GM12878 (cell line): ENCODE measurements around the gene GOLGA7B. TPM values are rescaled to one million over a fixed set of nuclear protein-coding genes. Genes with fewer than 3 reads are reported as not detected.

Source experiments
- ATAC-seq: fragments of 200-7000 bp; cut with Tn5 transposase; 3 replicates; pipeline ENCODE4 v1.9.1; 2020; ENCODE audit warnings: mild to moderate bottlenecking, moderate library complexity
- BruUV-seq: library from RNA; stranded (reverse); fragments of 400-500 nt; replicated peaks from 2 replicates; lab custom pipeline; 2021; lab: Mats Ljungman, UMichigan
- CTCF ChIA-PET: fragments of 300-600 bp; sonication (Branson Sonifier 250); formaldehyde crosslinking; extraction: SDS; loops from one replicate; lab custom pipeline; 2021; ENCODE audit warnings: inconsistent platforms; lab: Yijun Ruan, JAX
- POLR2A ChIA-PET: fragments of 350-600 bp; formaldehyde crosslinking; extraction: SDS; loops from one replicate; lab custom pipeline; 2021; ENCODE audit warnings: inconsistent platforms; lab: Charles Lee
- RAD21 ChIA-PET: fragments of 300-600 bp; sonication (Branson Sonifier 250); formaldehyde crosslinking; loops from one replicate; lab custom pipeline; 2023; ENCODE audit warnings: antibody characterized with exemption; ENCODE audit not compliant: unreplicated experiment; lab: Charles Lee
- SMC1A ChIA-PET: fragments of 300-600 bp; sonication (Branson Sonifier 250); formaldehyde crosslinking; loops from one replicate; lab custom pipeline; 2023; ENCODE audit not compliant: unreplicated experiment, uncharacterized antibody; lab: Charles Lee
- DNase-seq: peaks from one replicate; pipeline ENCODE4 v3.0.0-alpha.2; 2011; ENCODE audit warnings: low read depth, low spot score
- FAIRE-seq: peaks from 3 replicates; lab custom pipeline; 2011; peaks lifted over from hg19 to GRCh38; lab: Jason Lieb, UNC
- H2AFZ ChIP-seq: 2 replicates; pipeline ENCODE4 v1.6.0; 2011; ENCODE audit warnings: low read depth, low read length, control low read depth; ENCODE audit not compliant: control insufficient read depth
- H3K27ac ChIP-seq: 2 replicates; pipeline ENCODE4 v1.5.1; 2011; ENCODE audit warnings: control low read depth; ENCODE audit not compliant: control insufficient read depth, insufficient read depth
- H3K27me3 ChIP-seq, 2 experiments: replicated peaks in 1 of 2; 2 replicates each; pipeline versions ENCODE4 v1.6.0 to v1.6.1; 2011; ENCODE audit warnings: low read length in 1 of 2; ENCODE audit not compliant: control insufficient read depth in 2 of 2, insufficient read depth in 2 of 2
- H3K36me3 ChIP-seq, 2 experiments: 2 replicates each; pipeline ENCODE4 v1.5.1; 2011; ENCODE audit warnings: low read length in 1 of 2; ENCODE audit not compliant: control insufficient read depth in 2 of 2, insufficient read depth in 2 of 2
- H3K4me1 ChIP-seq: 2 replicates; pipeline ENCODE4 v1.6.1; 2011; ENCODE audit warnings: mild to moderate bottlenecking, low read length, moderate library complexity, mixed read lengths; ENCODE audit not compliant: control insufficient read depth, insufficient read depth
- H3K4me2 ChIP-seq: 2 replicates; pipeline ENCODE4 v1.6.0; 2011; ENCODE audit warnings: control low read depth; ENCODE audit not compliant: control insufficient read depth, insufficient read depth
- H3K4me3 ChIP-seq: fragments of 200-600 bp; sonication (generic); 2 replicates; pipeline ENCODE4 v1.5.1; 2016
- H3K79me2 ChIP-seq: 2 replicates; pipeline ENCODE4 v1.6.0; 2011; ENCODE audit warnings: low read length; ENCODE audit not compliant: control insufficient read depth, insufficient read depth
- H3K9ac ChIP-seq: 2 replicates; pipeline ENCODE4 v1.8.0; 2011; ENCODE audit warnings: low read length, control low read depth, mixed read lengths; ENCODE audit not compliant: control insufficient read depth, insufficient read depth
- H3K9me3 ChIP-seq: replicated peaks from 3 replicates; pipeline ENCODE4 v1.5.1; 2011; ENCODE audit warnings: mild to moderate bottlenecking, low read length; ENCODE audit not compliant: control insufficient read depth, insufficient read depth
- H4K20me1 ChIP-seq: 2 replicates; pipeline ENCODE4 v1.6.0; 2011; ENCODE audit not compliant: control insufficient read depth, insufficient read depth
- BHLHE40 ChIP-seq, 2 experiments: fragments of 450-650 bp in 1 of 2; IDR thresholded peaks; 2 replicates each; pipeline ENCODE4 v1.6.1; 2011 to 2017; ENCODE audit warnings: low read depth in 2 of 2, borderline replicate concordance in 1 of 2, improper control_type of control experiment in 1 of 2, low read length in 1 of 2, mild to moderate bottlenecking in 1 of 2
- CREM ChIP-seq: IDR thresholded peaks from 2 replicates; pipeline ENCODE4 v1.6.1; 2014; ENCODE audit warnings: antibody characterized with exemption, low read depth
- ETV6 ChIP-seq, 2 experiments: fragments of 450-650 bp in 1 of 2; IDR thresholded peaks in 1 of 2; conservative IDR thresholded peaks in 1 of 2; 2 replicates each; pipeline ENCODE4 v1.6.1; 2014; ENCODE audit warnings: antibody characterized with exemption in 1 of 2, borderline replicate concordance in 1 of 2, low read depth in 1 of 2, mild to moderate bottlenecking in 1 of 2, moderate library complexity in 1 of 2
- FOXK2 ChIP-seq: fragments of 450-650 bp; IDR thresholded peaks from 2 replicates; pipeline ENCODE4 v1.6.1; 2017; ENCODE audit warnings: mild to moderate bottlenecking, moderate library complexity
- LARP7 ChIP-seq: fragments of 450-650 bp; IDR thresholded peaks from 2 replicates; pipeline ENCODE4 v1.6.1; 2017; ENCODE audit warnings: mild to moderate bottlenecking
- MTA2 ChIP-seq: fragments of 450-650 bp; IDR thresholded peaks from 2 replicates; pipeline ENCODE4 v1.6.1; 2016; ENCODE audit warnings: low read depth, mild to moderate bottlenecking, moderate library complexity
- MXI1 ChIP-seq: fragments of 150-350 bp; IDR thresholded peaks from 2 replicates; pipeline ENCODE4 v1.6.1; 2011; ENCODE audit warnings: low read depth, mild to moderate bottlenecking, inconsistent platforms, low read length, improper control_type of control experiment
- POU2F2 ChIP-seq: IDR thresholded peaks from 3 replicates; pipeline ENCODE4 v1.6.1; 2011; ENCODE audit warnings: low read depth, mild to moderate bottlenecking, low read length, borderline replicate concordance
- RUNX3 ChIP-seq: IDR thresholded peaks from 2 replicates; pipeline ENCODE4 v1.6.1; 2012; ENCODE audit warnings: low read length, inconsistent platforms
- SMARCA5 ChIP-seq: fragments of 450-650 bp; IDR thresholded peaks from 2 replicates; pipeline ENCODE4 v1.6.1; 2017; ENCODE audit warnings: mild to moderate bottlenecking
- SP1 ChIP-seq: IDR thresholded peaks from one replicate; pipeline ENCODE4 v1.6.1; 2011; ENCODE audit warnings: low read depth, low read length
- SREBF1 ChIP-seq: IDR thresholded peaks from 2 replicates; pipeline ENCODE4 v1.6.1; 2012; ENCODE audit warnings: mild to moderate bottlenecking, low read length
- SRF ChIP-seq, 2 experiments: IDR thresholded peaks; 2 replicates each; pipeline ENCODE4 v1.6.1; 2011; ENCODE audit warnings: low read depth in 2 of 2, low read length in 2 of 2, mild to moderate bottlenecking in 1 of 2, moderate library complexity in 1 of 2
- TAF1 ChIP-seq: IDR thresholded peaks from 2 replicates; pipeline ENCODE4 v1.6.1; 2011; ENCODE audit warnings: mild to moderate bottlenecking, low read depth, low read length, borderline replicate concordance
- YBX1 ChIP-seq: fragments of 450-650 bp; IDR thresholded peaks from 2 replicates; pipeline ENCODE4 v1.6.1; 2016; ENCODE audit warnings: antibody characterized with exemption
- ZZZ3 ChIP-seq: IDR thresholded peaks from 2 replicates; pipeline ENCODE4 v1.6.1; 2011; ENCODE audit warnings: low read depth; ENCODE audit not compliant: control insufficient read depth, insufficient read length
- WGBS: methylation state at CpG from one replicate; pipeline ENCODE4 v1.1.6; 2016; ENCODE audit warnings: low lambda C conversion rate; ENCODE audit not compliant: insufficient replicate concordance, insufficient coverage; ENCODE audit errors: missing lambda C conversion rate; 5-methylcytosine and 5-hydroxymethylcytosine counted together
- in situ Hi-C: fragments of 300-500 bp; cut with MboI; formaldehyde crosslinking; loops from 9 replicates; pipeline ENCODE4 v1.14.3; 2018; ENCODE audit warnings: mixed read lengths
- intact Hi-C: fragments of 100-400 bp; cut with micrococcal nuclease; formaldehyde crosslinking; loops from one replicate; pipeline ENCODE4 v1.14.2; 2022; ENCODE audit not compliant: unreplicated experiment
- polyA plus RNA-seq, 11 experiments: library from polyadenylated mRNA; depleted of rRNA in 4 of 11; unstranded in 6 of 11; stranded (reverse) in 5 of 11; fragments of >200 nt; fragmentation: Nextera tagmentation in 4 of 11; fragmentation: Illumina TruSeq in 1 of 11; extraction: Ambion mirVana in 4 of 11; extraction: Trizol in 1 of 11; gene quantifications; 1 replicate in 1 of 11; 2 replicates in 10 of 11; pipeline versions ENCODE4 v1.2.1 to v1.2.3, GENCODE V29; 2011 to 2016; ENCODE audit warnings: inconsistent platforms in 2 of 11, missing spikeins in 2 of 11, low read depth in 1 of 11
- total RNA-seq, 4 experiments: library from RNA; depleted of rRNA in 3 of 4; stranded (reverse); fragments of >200 nt in 3 of 4; fragmentation: Illumina TruSeq in 1 of 4; extraction: Trizol in 1 of 4; gene quantifications; 2 replicates each; pipeline versions ENCODE4 v1.2.1 to v1.2.3, GENCODE V29; 2013 to 2021
- TF ChIP-seq, protein P1 (sequence below), 3 experiments: IDR thresholded peaks in 2 of 3; conservative IDR thresholded peaks in 1 of 3; 2 replicates each; pipeline ENCODE4 v1.5.1; 2011; ENCODE audit warnings: low read depth in 3 of 3, low read length in 3 of 3, mild to moderate bottlenecking in 3 of 3, control low read depth in 2 of 3, moderate library complexity in 2 of 3, inconsistent platforms in 1 of 3, mixed read lengths in 1 of 3; ENCODE audit not compliant: control insufficient read depth in 2 of 3, insufficient read depth in 1 of 3; ENCODE audit errors: extremely low read depth in 1 of 3
- TF ChIP-seq, protein P2 (sequence below): IDR thresholded peaks from 2 replicates; pipeline ENCODE4 v1.6.1; 2011; ENCODE audit warnings: borderline replicate concordance, low read depth, mild to moderate bottlenecking, moderate library complexity, mixed read lengths, low read length; ENCODE audit not compliant: insufficient read depth; ENCODE audit errors: extremely low read length

Gene GOLGA7B
- total and polyA plus RNA-seq, 10 of the 15 experiments (the other 5 are each of a cell fraction or from before 2014, with no cell fraction given): 0.01 to 0.02 (median 0.01) TPM; not detected in 7

DNA sequence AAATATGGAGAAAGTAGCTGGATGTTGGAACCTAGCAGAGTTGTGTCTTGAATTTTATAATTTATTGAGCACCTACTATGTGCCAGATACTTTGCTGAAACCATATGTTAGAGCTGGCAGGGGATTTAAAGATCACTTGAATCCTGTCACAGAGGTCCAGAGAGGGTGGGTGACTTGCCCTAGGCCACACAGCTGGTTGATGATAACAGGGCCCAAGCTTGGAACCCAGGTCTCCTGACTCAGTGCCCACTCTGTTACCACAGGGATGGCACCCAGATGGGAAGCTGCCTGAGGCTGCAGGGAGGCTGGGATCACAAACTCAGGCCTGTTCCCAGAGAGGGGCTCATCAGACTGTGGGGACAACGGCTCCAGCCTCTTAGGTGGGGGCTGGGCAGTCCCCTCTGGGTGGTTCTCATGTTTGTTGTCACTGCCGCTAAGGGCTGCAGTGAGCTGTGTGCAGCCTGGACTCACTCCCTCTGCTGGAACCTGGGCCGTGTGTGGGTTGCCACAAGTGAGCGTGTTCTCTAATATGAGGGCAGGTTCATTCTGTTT, 18.6 kb downstream of the GOLGA7B start (continued):
- TF ChIP-seq ZZZ3: no peak
- TF ChIP-seq SREBF1: no peak
- no peak for TF ChIP-seq POU2F2
- no peak for TF ChIP-seq LARP7
- no peak for TF ChIP-seq ETV6 (conservative IDR thresholded peaks at IDR 0.05 in 1 of 2, IDR thresholded peaks at IDR 0.05 in 1 of 2; ENCODE audit: borderline replicate concordance in 1 of 2, low read depth in 1 of 2)
- no peak for TF ChIP-seq YBX1
- TF ChIP-seq FOXK2: no peak

DNA sequence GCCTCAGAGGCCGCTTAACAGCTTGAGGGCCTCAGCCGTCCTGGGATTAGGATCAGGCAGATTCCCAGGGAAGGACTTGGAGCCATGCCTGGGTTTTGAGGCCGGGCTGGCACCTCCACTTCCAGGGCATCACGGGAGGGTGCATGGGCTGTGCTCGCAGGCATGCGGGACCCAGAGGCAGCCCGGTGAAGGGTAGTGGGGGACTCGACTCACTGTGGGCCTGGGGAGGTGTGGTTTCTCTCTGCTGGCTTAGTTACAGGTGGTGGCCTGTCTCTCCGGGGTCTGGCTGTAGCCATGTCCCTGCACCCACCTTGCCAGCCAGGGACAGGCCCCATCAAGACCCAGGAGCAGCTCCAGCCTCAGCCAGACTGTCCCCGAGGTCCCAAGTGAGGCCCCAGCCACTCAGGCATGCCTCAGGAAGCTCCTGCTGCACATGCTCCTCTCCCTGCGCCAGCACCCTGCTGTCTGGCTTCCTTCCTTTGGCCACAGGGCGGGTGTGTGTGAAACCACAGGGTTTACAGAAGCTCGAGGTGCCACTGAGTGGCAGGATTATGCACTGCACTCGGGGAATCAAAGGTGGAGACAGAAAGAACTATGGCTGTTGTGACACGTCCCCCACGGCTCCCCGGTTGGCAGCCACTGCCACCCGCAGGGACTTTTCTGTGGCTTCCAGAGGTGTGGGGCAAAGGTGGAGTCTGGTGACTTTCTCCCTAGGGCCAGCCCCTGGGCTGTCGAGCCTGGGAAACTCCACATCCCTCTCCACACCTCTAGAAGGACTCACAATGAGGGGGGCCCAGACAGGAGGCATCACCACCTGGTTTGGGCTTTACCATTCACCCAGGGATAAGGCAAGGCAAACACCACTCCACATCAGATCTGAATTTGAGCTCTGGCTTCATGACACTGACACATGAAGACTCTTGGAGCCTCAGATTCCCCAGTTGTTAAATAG, 19.7 kb downstream of the GOLGA7B start:
- CTCF ChIA-PET: interaction anchor here (0.6 to 3.8 kb wide), 14 partner anchors 8 to 168 kb away, joined by 3 to 42 read pairs (median 4); no protein-coding TSS in a partner anchor
- SMC1A ChIA-PET: interaction anchor here (0.9 to 1.4 kb wide), 2 partner anchors 68 to 78 kb away, joined by 3 read pairs; no protein-coding TSS in a partner anchor
- peak overlapping the region; percentile 71 for H2AFZ ChIP-seq
- TF ChIP-seq MXI1 (no peak), RUNX3 (peak; percentile 55), SMARCA5 (no peak), SP1 (no peak), BHLHE40 (IDR thresholded peaks at IDR 0.05; ENCODE audit: borderline replicate concordance in 1 of 2, low read depth in 2 of 2, low read length in 1 of 2) (peak in 1 of 2 experiments; percentile 40; a peak in 1 of 4 replicates), TAF1 (no peak), MTA2 (no peak), SRF (IDR thresholded peaks at IDR 0.05; ENCODE audit: low read depth in 2 of 2, low read length in 2 of 2) (no peak), CREM (no peak), SREBF1 (no peak)
- TF ChIP-seq, protein P1, sequence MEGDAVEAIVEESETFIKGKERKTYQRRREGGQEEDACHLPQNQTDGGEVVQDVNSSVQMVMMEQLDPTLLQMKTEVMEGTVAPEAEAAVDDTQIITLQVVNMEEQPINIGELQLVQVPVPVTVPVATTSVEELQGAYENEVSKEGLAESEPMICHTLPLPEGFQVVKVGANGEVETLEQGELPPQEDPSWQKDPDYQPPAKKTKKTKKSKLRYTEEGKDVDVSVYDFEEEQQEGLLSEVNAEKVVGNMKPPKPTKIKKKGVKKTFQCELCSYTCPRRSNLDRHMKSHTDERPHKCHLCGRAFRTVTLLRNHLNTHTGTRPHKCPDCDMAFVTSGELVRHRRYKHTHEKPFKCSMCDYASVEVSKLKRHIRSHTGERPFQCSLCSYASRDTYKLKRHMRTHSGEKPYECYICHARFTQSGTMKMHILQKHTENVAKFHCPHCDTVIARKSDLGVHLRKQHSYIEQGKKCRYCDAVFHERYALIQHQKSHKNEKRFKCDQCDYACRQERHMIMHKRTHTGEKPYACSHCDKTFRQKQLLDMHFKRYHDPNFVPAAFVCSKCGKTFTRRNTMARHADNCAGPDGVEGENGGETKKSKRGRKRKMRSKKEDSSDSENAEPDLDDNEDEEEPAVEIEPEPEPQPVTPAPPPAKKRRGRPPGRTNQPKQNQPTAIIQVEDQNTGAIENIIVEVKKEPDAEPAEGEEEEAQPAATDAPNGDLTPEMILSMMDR (IDR thresholded peaks at IDR 0.05 in 2 of 3, conservative IDR thresholded peaks at IDR 0.05 in 1 of 3; ENCODE audit: control insufficient read depth in 2 of 3, extremely low read depth in 1 of 3, insufficient read depth in 1 of 3, low read depth in 3 of 3, low read length in 3 of 3): peak; percentile 70 to 86 (median 75)
- TF ChIP-seq, protein P2, sequence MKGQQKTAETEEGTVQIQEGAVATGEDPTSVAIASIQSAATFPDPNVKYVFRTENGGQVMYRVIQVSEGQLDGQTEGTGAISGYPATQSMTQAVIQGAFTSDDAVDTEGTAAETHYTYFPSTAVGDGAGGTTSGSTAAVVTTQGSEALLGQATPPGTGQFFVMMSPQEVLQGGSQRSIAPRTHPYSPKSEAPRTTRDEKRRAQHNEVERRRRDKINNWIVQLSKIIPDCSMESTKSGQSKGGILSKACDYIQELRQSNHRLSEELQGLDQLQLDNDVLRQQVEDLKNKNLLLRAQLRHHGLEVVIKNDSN: no peak

More for the DNA sequence above, 19.7 kb downstream of the GOLGA7B start:
- Histone ChIP-seq H3K36me3 (no peaks in the 10 kb centered on the region), H3K27me3 (peaks cover 0 to 2% of the 10 kb centered on the region in 2 experiments; a peak in 2 of 4 replicates), H3K4me1 (peaks cover 3% of the 10 kb centered on the region; the same call in 1 of the 2 replicates), H3K9ac (no peak overlapping the region), H3K79me2 (no peaks in the 10 kb centered on the region), H3K27ac (no peak overlapping the region), H3K4me2 (0 out of 2 replicates have a peak overlapping the region, but pooled peaks have one; percentile 3), H4K20me1 (no peaks in the 10 kb centered on the region), H3K9me3 (no peaks in the 10 kb centered on the region), H3K4me3 (no peak overlapping the region)
- in situ Hi-C loops (no loop called here), intact Hi-C loops (loop anchor here (1.0 to 5.0 kb wide), 2 partner anchors 77 to 162 kb away; no protein-coding TSS in a partner anchor)
- DNase-seq (peak; percentile 59), FAIRE-seq (no peak), ATAC-seq (peak; percentile 99)
- WGBS: 24% methylated on average over 19 of the region's 19 CpGs
- no TSS peak for BruUV-seq
- ChIA-PET RAD21 (interaction anchor here (1.2 to 1.8 kb wide), 2 partner anchors 78 to 182 kb away, joined by 4 to 5 read pairs; partner anchors contain the start of gene AVPI1), POLR2A (no interaction called here)
